Measurements from ENCODE around the gene LMBR1.
A peak's percentile ranks its signal among the peaks of the same experiment; 100 is the strongest.

LMBR1 gene

DNA sequence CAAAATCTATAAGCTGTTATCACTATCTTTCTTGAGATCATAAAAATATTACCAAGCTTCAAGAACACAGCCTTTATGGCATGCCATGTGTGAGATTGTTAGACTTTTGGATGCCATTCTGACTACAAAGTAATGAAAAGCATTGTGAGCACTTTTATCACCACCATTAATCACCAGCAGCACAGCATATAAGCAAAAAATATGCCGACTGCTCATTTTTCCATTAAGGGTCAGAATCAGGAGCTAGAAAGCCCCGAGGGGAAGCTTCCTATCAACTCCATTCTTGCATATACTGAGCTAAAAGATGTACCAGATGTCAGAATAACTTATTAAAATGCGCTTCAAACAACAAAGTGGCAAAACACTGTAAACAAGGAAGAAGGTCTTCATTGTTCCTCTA lies 114.3 kb downstream of the LMBR1 start:
- Histone ChIP-seq H3K4me3 (IDR thresholded peaks at IDR 0.05; ENCODE audit: insufficient read depth, low read depth, low read length) (no peak overlapping the region), H3K36me3 (ENCODE audit: insufficient read depth) (no peaks in the 10 kb centered on the region), H3K4me1 (ENCODE audit: low read depth, poor library complexity, severe bottlenecking) (peaks cover 5% of the 10 kb centered on the region)

DNA sequence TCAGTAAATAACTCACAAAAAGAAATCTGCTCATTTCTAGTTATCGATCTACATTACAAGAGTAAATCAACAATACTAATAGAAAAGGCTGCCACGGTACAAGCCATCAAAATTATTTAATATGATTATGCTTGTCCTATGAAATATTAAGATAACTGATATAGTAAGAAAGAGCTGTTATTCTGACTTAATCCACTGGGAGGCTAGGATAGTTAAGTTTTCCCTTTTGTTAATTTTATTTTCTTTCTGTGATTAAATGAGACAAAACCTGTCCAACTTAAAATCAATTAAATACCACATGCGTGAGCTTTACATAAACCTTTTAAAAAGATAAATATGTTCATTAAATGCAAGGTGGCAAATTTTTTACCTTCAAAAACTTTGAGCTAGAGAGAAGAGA lies 114.8 kb downstream of the LMBR1 start:
- Histone ChIP-seq H3K36me3 (ENCODE audit: insufficient read depth) (no peaks in the 10 kb centered on the region), H3K4me2 (no peak overlapping the region), H3K9ac (no peak overlapping the region), H4K20me1 (ENCODE audit: insufficient read depth) (no peaks in the 10 kb centered on the region), H3K4me3 (IDR thresholded peaks at IDR 0.05; ENCODE audit: insufficient read depth, low read depth, low read length) (no peak overlapping the region), H3K79me2 (ENCODE audit: insufficient read depth, low read depth) (no peaks in the 10 kb centered on the region), H3K27ac (no peak overlapping the region), H3K27me3 (ENCODE audit: insufficient read depth, low read depth) (no peaks in the 10 kb centered on the region), H3K4me1 (ENCODE audit: low read depth, poor library complexity, severe bottlenecking) (peaks cover 5% of the 10 kb centered on the region), H2AFZ (ENCODE audit: low read depth) (no peak overlapping the region)
- TF ChIP-seq, protein P1, sequence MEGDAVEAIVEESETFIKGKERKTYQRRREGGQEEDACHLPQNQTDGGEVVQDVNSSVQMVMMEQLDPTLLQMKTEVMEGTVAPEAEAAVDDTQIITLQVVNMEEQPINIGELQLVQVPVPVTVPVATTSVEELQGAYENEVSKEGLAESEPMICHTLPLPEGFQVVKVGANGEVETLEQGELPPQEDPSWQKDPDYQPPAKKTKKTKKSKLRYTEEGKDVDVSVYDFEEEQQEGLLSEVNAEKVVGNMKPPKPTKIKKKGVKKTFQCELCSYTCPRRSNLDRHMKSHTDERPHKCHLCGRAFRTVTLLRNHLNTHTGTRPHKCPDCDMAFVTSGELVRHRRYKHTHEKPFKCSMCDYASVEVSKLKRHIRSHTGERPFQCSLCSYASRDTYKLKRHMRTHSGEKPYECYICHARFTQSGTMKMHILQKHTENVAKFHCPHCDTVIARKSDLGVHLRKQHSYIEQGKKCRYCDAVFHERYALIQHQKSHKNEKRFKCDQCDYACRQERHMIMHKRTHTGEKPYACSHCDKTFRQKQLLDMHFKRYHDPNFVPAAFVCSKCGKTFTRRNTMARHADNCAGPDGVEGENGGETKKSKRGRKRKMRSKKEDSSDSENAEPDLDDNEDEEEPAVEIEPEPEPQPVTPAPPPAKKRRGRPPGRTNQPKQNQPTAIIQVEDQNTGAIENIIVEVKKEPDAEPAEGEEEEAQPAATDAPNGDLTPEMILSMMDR (conservative IDR thresholded peaks at IDR 0.05; ENCODE audit: low read depth, low read length): 0 out of 2 replicates have a peak, but pooled peaks have one; percentile 19

More for the DNA sequence above, 114.3 kb downstream of the LMBR1 start:
- Histone ChIP-seq H3K27ac (no peak overlapping the region), H4K20me1 (ENCODE audit: insufficient read depth) (no peaks in the 10 kb centered on the region), H3K27me3 (ENCODE audit: insufficient read depth, low read depth) (no peaks in the 10 kb centered on the region), H3K4me2 (no peak overlapping the region), H3K79me2 (ENCODE audit: insufficient read depth, low read depth) (no peaks in the 10 kb centered on the region), H3K9ac (no peak overlapping the region), H2AFZ (ENCODE audit: low read depth) (no peak overlapping the region)
- TF ChIP-seq, protein P1 (conservative IDR thresholded peaks at IDR 0.05; ENCODE audit: low read depth, low read length): no peak

DNA sequence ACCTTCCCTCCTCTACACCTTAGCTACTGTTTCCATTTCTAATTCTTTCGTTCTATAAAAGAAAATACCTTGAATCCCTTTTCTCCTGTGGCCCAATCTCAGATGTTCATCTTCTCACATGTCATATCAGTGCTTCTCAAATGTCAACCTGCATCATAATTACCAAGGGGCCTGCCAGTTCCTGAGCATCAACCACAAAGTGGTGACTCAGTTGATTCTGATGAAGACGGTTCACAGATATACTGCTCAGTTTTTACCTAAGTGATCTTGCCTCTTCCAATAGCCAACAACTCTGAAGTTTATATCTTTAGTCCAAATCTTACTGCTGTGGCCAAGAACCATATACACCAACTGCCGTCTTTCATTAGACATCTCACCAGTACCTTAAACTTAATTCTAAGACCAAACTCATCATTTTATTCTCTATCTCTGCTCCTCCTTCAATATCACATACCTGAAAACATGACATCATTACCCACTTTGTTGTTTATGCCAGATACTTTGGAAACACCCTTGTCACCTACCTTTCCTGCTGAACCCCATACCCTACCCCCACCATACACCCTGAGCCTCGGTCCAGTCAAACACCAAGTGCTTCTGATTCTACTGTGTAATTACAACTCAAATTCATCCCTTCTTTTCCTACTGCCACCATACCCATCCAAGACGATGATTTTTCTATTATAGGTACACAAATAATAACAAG lies 115.5 kb downstream of the LMBR1 start:
- TF ChIP-seq, protein P1 (conservative IDR thresholded peaks at IDR 0.05; ENCODE audit: low read depth, low read length): no peak
- H3K9ac ChIP-seq: no peak overlapping the region
- H4K20me1 ChIP-seq (ENCODE audit: insufficient read depth): no peaks in the 10 kb centered on the region
- H3K79me2 ChIP-seq (ENCODE audit: insufficient read depth, low read depth): no peaks in the 10 kb centered on the region
- H3K4me2 ChIP-seq: no peak overlapping the region
- no peaks in the 10 kb centered on the region for H3K27me3 ChIP-seq (ENCODE audit: insufficient read depth, low read depth)
- no peak overlapping the region for H2AFZ ChIP-seq (ENCODE audit: low read depth)
- H3K4me1 ChIP-seq (ENCODE audit: low read depth, poor library complexity, severe bottlenecking): peaks cover 5% of the 10 kb centered on the region
- H3K4me3 ChIP-seq (IDR thresholded peaks at IDR 0.05; ENCODE audit: insufficient read depth, low read depth, low read length): no peak overlapping the region
- no peak overlapping the region for H3K27ac ChIP-seq
- no peaks in the 10 kb centered on the region for H3K36me3 ChIP-seq (ENCODE audit: insufficient read depth)

DNA sequence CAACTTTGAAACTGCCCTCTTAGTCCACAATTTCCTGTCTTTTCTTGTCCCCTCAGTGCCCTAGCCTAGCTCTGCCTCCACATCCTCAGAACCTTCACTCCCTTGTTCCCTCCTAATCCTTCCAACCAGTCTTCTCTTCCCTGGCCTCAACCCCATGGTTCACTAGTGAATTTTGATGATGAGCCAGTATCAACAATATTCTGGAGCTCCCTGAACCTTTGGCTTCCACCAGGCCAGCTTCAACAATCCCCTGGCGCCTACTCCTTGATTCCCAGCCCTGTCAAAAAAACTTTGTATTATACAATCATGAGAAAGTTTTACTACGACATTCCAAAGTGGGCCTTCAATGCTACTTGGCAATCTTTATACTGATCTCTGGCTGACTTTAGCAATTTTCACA lies 116.5 kb downstream of the LMBR1 start:
- Histone ChIP-seq H3K27me3 (ENCODE audit: insufficient read depth, low read depth) (no peaks in the 10 kb centered on the region), H3K79me2 (ENCODE audit: insufficient read depth, low read depth) (0 out of 2 replicates have a peak, but pooled peaks cover 5% of the 10 kb centered on the region), H3K9ac (no peak overlapping the region), H3K27ac (no peak overlapping the region), H2AFZ (ENCODE audit: low read depth) (no peak overlapping the region), H3K4me1 (ENCODE audit: low read depth, poor library complexity, severe bottlenecking) (peaks cover 5% of the 10 kb centered on the region), H4K20me1 (ENCODE audit: insufficient read depth) (no peaks in the 10 kb centered on the region), H3K4me2 (no peak overlapping the region), H3K36me3 (ENCODE audit: insufficient read depth) (no peaks in the 10 kb centered on the region), H3K4me3 (IDR thresholded peaks at IDR 0.05; ENCODE audit: insufficient read depth, low read depth, low read length) (no peak overlapping the region)
- TF ChIP-seq, protein P1 (conservative IDR thresholded peaks at IDR 0.05; ENCODE audit: low read depth, low read length): no peak

All from KMS-11 (cell line).